GM18526 (cell line): Measurements from ENCODE around the gene AKAP12.

Experiments
- POLR2A ChIP-seq: IDR thresholded peaks from 3 replicates; pipeline ENCODE4 v1.6.1; 2011; ENCODE audit not compliant: insufficient read length; ENCODE audit errors: extremely low read depth

Gene AKAP12

DNA sequence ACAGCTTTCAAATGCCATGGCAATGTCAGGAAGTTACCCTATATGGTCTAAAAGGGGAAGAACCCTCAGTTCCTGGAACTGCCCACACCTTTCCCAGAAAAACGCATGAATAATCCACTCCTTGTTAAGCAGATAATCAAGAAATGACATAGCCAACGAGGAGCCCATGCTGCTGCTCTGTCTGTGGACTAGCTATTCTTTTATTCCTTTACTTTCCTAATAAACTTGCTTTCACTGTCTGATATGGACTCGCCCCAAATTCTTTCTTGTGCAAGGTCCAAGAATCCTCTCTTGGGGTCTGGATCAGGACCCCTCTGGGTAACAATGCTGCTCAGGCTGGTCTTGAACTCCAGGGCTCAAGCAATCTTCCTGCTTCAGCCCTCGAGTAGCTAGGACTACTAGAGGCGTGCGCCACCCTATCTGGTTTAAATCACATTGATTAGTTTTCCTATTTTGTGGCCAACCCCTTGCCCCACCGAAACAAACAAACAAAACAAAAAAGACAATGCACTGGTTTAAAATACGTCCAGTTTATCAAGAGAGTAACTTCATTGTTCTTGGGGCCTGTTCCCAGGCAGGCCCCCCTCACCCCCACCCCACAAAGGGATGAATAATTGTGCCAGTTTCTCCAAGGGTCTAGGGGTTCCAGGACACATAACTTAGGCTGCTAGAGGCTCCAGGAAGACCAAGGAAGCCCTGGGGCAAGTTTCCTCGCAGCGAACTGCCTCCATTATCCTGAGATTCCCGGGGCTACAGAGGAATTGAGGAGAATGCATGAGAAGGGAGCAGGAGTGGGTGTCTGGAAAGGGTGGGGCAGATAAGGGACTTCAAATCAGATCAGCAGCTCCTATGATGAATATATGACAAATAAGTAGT lies 10.1 kb upstream of the AKAP12 start:
- TF ChIP-seq POLR2A = no peak

DNA sequence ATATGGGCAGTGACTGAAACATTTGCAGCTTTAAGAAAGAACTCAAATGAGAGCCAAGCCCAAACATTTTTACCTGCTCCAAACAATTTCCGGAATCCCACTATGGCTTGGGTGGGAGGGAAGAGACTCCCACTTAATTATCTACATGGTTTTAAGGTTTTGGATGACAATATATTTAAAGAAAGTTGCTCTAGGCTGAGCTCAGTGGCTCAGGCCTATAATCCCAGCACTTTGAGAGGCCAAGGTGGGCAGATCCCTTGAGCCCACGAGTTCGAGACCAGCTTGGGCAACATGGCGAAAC lies 9.5 kb upstream of the AKAP12 start:
- no peak for TF ChIP-seq POLR2A

DNA sequence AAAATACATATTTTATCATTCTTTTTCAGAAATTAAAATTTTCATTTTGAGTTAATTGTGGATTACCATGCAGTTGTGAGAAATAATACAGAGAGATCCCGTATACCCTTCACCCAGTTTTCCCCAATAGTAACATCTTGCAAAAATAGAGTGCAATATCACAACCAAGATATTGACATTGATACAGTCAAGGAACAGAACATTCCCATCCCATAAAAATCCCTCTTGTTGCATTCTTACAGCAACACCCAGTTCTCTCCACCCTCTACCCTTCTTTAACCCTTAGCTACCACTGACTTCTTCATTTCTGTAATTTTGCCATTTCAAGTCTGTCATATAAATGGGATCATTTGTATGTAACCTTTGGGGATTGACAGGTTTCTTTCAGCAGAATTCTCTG lies 6.9 kb upstream of the AKAP12 start:
- no peak for TF ChIP-seq POLR2A

DNA sequence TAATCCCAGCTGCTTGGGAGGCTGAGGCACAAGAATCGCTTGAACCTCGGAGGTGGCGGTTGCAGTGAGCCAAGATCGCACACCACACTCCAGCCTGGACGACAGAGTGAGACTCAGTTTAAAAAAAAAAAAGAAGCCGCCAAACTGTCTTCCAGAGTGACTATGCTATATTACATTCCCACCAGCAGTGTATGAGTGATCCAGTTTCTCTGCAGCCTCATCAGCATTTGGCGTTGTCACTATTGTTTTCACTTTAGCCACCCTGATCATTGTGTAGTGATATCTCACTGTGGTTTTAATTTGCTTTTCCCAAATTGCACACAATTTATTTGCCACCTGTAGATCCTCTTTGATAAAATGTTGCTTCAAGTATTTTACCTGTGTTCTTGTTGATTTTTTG lies 6.0 kb upstream of the AKAP12 start:
- TF ChIP-seq POLR2A = no peak

DNA sequence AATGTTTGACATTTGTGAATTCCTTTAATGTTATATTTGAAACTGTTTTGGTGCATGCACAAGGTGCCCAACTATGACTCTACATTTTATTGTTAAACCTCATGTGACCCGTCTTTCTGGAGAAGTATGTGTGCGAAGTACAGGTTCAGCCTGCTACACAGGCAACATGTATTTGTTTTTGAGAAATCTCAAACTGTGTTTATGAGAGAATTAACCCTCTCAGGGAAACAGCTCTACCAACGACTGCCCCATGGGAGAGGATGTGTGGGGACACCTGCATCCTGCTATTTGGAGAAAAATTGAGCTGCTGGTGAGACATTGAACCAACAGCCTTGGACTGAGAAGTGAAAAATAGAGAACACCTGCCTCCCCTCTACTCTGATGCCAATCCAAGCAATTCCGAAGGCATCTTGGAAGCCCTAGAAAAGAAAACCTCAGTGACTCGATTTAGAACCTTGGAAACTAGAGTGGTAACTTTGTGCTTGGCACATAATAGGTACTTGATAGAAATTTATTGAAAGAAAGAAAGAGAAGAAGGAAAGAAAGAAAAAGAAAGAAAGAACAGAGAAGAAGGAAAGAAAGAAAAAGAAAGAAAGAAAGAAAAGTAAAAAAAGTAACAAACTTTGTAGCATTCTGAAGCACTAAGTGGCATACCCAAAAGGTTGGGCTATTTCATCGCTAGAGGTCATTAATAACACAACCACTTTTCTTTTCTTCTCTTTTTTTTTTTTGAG lies 2.9 kb upstream of the AKAP12 start:
- TF ChIP-seq POLR2A = no peak

DNA sequence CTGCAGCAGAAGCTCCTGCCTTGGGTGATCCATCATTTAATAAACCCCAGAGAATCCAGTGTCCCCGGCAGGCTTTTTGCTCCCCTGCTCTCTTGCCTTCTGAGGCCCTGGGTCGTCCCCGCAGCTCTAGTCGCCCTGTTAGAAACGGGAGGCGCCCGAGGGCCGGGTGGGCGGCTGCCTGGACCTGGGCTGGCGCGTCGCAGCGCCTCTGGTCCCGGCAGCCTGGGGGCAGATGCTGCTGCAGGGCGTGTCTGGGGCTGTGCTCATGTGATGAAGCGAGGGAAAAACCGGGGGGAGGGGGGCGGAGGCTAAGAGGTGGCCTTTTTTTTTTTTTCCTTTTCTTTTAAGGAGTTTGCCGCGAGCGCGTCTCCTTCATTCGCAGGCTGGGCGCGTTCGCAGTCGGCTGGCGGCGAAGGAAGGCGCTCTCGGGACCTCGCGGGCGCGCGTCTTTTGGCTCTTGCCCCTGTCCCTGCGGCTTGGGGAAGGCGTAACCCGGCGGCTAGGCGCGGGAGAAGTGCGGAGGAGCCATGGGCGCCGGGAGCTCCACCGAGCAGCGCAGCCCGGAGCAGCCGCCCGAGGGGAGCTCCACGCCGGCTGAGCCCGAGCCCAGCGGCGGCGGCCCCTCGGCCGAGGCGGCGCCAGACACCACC lies 394 bp downstream of the AKAP12 start:
- no peak for TF ChIP-seq POLR2A

DNA sequence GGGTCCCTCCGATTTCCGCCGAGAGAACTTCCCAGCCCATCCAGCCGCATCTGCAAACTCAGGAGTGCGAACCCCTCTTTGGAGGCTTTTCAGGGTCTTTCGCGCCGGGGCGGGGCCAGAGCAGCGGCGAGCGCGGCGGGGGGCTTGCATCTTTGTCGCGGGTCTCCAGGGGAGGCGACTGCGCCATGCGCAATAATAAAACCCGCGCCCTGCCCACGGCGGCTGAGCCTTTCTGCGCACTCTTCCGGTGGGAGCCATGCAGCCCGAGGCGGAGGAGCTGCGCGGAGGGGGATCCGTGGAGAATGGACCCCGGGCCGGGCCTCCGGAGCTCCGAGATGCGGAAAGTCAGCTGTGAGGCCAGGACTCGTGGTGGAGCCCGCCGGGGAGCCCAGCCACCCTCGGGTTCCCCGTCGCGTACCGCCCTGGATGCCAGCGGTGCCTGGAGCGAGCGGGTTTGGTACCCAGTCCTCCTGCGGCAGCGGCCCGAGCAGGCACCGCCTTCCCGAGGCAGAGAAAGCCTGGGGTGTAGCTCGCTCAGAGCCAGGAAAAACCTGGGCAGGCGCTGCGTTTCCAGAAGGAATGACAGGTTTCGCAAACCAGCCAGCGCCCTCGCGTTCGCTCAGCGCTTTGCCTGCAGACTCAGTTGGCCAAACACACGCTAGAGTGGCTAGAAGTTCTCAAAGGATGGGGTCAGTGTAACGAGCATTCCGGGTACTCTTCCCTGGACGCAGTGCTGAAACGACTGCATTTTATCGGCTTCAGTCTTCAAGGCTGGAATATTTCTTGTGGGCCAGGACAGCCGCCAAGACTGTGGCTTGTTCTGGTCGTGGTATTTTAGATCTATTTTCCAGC lies 1.2 kb downstream of the AKAP12 start:
- TF ChIP-seq POLR2A = no peak

DNA sequence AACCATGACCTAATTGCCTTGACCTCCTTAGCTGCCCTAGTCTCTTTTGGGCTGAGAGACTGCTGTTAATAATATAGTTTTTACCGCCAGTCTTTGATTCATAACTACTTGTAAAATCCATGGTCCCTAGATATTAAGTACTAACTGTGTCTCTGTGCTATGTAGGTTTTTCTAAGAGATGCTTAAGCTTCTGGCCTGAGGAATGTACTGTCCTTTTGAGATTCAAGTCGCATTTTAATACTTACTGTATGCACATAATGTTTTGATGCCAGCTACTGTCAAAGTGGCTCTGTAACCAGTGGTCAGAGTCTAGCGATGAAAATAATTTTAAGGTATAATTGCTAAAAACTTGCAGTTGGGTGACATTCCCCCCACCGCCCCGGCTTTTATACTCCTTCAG lies 2.1 kb downstream of the AKAP12 start:
- TF ChIP-seq POLR2A = no peak

DNA sequence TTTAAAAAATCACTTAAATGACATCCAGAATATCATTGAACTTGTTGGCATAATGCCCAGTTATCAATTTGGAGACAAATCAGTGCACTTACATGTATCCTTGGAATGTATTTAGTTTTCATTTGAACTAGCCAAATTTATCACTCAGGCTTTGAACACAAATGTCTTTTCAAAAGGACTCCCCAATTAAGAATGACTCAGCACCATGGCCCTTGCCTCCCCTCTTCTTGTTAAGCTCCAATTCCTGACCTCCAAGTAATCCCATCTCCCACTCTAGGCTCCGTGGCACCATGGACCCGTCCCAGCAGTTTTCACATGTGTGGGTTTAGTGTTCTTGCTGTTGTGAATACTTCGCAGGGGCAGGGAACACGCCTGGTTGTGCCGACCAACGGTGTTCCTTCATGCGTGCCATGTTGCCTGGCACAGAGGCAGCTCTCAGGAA lies 2.7 kb downstream of the AKAP12 start:
- TF ChIP-seq POLR2A = no peak

DNA sequence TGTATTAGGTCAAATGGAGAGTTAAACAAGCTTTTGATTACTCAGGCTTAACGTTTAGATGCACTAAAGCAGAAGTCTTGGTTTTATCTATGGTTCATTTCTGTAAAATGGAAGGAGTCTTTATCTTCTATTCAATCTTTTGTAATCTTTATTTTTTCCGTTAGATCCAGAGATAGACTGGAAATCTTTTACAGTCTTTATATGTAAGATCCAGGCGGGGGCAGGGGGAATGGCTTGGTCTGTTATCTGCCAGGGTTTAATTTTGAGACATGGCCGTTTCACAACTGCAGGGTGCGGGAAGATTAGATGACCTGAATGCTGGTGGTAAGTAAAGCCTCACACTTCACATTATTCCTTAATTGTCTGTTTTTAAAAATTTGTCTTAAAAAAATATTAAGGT lies 3.7 kb downstream of the AKAP12 start:
- no peak for TF ChIP-seq POLR2A

DNA sequence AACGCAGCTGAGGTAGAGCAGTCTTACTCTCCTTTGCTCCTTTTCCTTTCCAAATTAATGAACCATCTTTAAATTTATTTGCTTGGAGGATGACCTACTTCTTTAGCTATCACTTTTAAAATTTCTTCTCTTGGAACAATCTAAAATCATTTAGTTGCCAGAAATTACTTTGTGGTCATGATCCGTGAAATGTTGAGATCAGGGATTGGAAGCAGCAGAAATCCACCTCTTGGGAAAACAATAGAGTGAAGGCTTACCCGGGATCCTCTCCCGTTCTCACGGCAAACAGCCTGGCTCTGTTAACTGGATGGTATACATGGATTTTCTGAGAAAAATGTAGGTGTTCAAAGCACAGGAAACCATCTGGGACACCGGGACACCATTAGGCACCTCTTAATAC lies 7.7 kb downstream of the AKAP12 start:
- TF ChIP-seq POLR2A = no peak

DNA sequence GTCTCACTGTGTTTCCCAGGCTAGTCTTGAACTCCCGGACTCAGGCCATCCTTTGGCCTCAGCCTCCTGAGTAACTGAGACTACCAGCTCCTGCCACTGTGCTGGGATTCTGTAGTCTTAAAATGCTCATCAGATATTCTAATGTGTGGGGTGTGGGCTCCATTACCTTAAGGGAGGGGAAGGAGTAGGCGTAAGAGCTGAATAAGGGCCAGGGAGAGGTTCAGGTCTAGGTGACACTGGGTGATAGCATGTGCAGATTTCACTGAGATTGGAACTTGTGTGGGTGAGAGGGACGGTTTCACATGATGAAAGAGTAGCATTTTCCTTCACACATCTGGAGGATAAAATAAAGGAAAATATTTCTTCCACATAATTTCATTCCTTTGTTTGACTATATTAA lies 8.5 kb downstream of the AKAP12 start:
- TF ChIP-seq POLR2A = no peak

DNA sequence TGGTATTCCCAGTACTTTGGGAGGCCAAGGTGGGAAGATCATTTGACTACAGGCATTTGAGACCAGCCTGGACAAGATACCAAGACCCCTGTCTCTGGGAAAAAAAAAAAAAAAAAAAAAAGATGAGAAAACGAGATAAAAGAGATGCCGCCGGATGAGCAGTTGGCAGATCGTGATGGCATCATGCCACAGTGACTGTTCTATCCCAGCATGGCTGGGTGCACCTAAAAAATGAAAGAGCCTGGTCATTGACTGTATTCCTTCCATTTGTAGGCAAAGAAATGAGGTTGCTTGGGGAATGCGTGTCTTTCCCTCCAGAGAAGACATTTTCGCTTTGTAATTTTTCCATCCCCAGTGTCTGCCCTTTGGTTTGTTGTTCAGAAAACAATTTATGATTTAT lies 12.9 kb downstream of the AKAP12 start:
- no peak for TF ChIP-seq POLR2A

DNA sequence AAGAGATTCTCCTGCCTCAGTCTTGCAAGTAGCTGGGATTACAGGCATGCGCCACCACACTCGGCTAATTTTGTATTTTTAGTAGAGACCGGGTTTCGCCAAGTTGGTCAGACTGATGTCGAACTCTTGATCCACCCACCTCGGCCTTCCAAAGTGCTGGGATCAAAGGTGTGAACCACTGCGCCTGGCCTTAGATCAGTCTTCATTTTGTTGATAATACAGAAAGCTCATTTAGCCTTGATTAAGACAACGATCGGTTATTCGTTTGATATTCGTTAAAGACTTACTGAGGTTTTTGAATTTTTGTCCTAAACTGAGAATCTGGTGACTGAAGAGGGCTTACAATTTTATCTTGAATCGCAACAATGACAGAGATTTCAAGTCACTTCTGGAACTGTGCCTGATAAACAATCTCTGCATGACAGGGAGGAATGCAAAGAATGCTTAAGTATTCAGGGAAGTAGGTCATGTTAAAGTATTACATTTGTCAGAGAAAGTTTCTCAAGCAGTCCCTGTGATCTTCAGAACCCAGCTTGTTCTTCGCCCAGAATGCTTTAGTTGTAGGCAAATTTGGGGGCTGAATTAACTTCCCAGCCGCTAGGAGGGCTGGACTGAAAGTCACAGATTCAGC lies 14.8 kb downstream of the AKAP12 start:
- no peak for TF ChIP-seq POLR2A

DNA sequence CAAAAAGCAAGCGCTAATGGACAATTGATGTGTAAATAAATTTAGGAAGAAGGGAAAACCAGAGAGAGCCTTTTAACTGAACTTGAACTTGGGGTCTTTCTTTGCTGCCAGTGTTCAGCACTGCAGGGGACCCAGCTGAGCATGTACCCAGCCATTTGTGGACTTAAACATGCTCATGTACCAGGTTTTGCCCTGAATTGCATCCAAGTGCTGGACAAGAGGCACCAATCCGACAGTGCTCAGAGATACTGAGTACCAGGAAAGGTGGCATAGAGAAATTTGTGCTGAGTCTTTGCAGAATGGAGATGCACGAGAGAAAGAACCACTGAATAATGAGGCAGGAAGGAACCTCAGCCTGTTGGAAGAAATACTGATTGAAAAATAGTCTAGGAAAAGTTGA lies 16.0 kb downstream of the AKAP12 start:
- TF ChIP-seq POLR2A = no peak

DNA sequence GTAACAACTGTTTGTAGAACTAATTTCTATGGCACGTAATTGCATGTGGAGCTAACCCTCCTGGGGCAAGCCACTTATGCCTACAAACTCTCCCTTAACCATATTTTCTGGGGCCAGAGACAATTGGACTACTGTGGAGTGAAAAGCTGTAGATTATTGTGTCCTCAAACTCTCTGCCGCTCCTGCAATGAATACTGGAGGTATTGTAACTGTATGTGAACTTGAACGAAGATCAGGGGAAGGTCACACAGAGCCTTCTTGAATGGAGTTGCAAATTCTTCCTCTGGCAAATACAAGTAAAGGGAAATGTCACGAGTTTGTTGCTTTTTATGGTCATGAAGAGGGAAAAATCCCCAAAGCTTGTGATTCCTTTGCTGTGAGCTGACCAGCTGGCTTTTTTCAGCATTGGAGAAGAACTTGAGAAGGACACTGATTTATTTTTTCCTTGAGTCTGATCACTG lies 18.2 kb downstream of the AKAP12 start:
- no peak for TF ChIP-seq POLR2A
